HG03457 (cell line): ENCODE measurements around the gene ZNF536.

Experiments
- ATAC-seq: cut with Tn5 transposase; IDR thresholded peaks from one replicate; pipeline ENCODE4 v1.9.1; 2021; ENCODE audit warnings: moderate number of reproducible peaks; ENCODE audit not compliant: unreplicated experiment

ZNF536 gene

DNA sequence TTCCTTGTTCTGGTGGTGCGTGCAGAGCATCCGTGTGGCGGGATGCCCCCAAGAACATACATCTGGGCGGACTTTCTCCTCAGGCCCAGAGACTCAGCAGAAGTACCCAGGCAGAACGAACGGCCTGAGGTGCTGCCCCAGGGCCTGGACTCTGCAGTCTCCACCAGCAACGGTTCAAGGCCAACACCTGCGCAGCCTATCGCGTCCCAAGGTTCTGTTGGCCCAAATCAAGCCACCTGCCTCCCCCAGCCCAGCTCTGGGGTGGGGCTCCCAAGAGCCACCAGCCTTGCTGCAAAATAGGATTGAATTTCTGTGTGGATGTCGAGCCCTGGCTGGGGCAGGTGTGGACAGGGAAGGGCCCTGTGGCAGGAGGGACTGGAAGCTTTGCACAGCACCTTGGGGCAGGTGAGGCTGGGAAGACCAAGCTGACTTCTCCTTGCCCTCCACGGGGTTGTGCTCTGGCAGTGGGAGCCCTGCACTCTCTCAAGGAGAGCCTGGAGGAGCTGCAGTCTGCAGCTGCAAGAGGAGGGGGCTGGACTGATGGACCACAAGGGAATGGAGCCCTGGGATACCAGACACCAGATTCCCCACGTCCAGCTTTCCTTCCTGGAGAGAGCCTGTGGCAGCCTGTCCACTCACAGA, 146.9 kb downstream of the ZNF536 start:
- ATAC-seq, result no peak

DNA sequence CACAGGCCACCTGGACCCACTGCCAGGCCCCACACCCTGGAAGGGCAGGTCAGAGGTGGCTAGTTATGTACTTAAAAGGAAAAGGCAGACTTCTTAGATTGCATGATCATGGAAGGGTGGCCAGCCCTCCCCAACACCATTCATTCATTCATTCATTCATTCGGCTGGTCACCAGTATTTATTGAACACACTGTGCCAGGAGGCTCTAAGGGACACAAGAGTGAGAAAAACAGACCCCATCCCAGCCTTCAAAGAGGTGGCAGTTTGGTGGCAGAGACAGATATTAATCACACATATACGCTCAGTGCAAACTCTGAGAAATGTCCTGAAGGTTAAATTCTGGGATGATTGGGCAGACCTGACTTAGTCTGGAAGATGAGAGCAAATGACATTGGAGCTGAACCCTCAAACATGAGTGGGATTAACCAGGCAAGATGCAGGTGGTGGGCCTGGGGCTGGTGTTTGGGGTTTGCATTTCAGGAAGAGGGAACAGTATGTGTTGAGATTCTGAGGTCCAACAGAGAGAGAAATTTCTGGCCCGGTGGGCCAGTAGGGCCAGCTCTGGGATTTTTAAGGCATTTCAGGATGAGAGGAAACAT, 147.5 kb downstream of the ZNF536 start:
- ATAC-seq, result no peak

- ATAC-seq, result no peak
Observed at GRCh38 chr19:30520735-30521479, 148.7 kb downstream of the ZNF536 start.

GRCh38 chr19:30521937-30522336, 149.8 kb downstream of the ZNF536 start:
- no peak for ATAC-seq

DNA sequence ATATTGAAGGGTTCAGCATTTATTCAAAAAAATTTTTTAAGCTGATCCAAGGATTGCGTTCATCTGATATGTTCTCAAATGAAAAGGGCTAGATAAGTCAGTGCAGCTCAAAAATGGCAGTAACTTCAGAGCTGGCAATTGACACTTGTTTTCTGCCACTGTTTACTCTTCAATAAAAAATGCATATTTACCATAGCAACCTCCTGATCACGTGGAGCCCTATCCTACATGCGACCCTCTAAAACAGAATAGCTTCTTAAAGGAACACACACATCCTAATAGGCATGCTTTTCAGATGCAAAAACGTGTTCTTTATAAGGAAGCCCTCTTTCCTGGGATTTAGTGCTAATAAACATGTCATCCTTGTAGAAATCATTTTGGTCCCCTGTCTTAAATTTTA, 150.2 kb downstream of the ZNF536 start:
- no peak for ATAC-seq

GRCh38 chr19:30523791-30524190, 151.6 kb downstream of the ZNF536 start:
- ATAC-seq, result no peak

DNA sequence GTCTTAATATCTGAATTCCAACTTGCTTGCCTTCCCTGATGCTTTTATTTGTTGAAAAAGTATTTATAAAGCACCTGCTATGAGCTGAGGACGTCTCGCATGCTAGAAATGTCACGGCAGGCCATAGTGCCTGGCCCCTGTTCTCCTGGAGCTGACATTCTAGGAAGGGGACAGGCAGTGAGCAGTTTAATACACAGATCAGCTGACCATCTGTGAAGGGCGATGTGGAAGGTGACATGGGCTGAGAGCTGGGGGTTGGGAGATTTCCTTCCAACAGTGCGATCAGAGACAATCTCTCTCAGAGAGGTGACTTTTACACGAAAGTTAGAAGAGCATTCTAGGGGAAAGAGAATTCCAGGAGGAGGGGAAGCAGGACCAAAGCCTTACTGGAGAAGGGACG, 153.2 kb downstream of the ZNF536 start:
- no peak for ATAC-seq

- no peak for ATAC-seq
Observed at GRCh38 chr19:30528919-30529318, 156.7 kb downstream of the ZNF536 start.

DNA sequence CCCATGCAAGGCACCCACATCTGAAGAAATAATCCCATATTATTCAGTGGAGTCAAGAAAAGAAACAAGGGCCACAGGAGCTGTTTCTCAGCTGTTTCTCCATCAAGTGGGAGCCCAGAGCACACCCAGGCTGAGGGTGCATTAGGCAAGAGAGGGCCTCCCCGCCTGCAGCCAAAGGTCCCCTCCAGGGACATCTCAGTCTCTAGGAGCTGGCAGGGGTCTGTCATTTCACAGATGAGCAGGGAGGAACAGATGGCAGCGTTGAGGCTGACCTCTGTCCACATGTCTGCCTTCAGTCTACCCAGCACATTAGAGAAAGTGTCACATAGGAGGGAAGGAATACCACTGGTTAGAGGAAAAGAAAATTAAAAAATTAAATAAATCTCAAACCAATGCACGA, 157.7 kb downstream of the ZNF536 start:
- no peak for ATAC-seq

GRCh38 chr19:30530751-30531150, 158.6 kb downstream of the ZNF536 start:
- ATAC-seq, result no peak

GRCh38 chr19:30535011-30535410, 162.8 kb downstream of the ZNF536 start:
- ATAC-seq, result no peak

- ATAC-seq, result no peak
Observed at GRCh38 chr19:30536975-30537374, 164.8 kb downstream of the ZNF536 start.

DNA sequence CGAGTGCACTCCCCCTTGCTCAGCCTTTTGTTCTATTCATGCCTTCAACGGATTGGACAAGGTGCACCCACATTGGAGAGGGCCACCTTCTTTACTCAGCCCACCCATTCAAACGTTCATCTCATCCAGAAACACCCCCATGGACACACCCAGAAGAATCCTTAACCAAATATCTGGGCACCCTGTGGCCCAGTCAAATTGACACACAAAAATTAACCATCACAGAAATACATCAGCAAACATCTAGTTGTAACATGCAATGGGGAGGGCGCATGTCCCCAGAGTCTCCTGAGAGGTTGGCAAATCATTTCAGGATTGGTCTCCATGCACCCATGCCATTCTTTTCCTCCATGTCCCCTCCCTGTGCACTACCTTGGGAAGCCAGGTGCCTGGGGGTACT, 167.1 kb downstream of the ZNF536 start:
- ATAC-seq, result no peak

DNA sequence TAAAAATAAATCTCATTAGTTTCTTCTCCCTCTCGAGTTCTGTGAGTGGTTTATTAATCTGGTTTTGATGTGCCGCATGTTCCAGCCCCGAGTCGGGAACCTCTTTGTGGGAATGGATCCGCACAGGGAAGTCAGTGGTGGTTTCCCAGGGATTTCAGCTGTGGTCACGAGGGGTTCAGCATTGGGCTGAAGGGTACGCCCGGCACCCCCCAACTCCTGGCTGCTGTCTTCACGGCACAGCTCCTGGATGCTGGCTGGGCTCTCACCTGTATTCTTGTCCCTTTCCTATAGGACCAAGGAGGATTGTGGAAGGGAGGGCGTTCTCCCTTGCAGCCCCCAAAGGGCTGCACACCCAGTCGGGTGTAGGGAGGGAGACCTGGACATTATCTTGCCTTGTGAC, 167.8 kb downstream of the ZNF536 start:
- no peak for ATAC-seq

DNA sequence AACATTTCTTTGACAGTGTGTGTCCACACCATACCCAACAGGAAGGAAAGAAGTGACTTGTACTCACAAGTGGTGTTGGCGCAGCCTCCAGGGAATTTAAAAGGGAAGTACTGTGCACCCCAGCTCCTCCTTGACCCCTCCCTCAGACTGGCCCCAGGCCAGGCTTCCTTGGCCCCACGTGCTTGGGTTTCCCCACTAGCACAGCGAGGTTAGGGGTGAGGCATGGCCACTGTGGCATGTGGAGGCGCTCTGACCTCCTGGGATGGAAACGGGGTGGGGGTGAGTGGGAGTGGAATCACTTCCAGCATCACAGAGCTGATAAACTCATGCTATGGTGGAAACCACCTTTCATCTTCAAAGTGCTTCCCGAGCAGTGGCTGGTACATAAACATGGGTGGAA, 168.6 kb downstream of the ZNF536 start:
- no peak for ATAC-seq

DNA sequence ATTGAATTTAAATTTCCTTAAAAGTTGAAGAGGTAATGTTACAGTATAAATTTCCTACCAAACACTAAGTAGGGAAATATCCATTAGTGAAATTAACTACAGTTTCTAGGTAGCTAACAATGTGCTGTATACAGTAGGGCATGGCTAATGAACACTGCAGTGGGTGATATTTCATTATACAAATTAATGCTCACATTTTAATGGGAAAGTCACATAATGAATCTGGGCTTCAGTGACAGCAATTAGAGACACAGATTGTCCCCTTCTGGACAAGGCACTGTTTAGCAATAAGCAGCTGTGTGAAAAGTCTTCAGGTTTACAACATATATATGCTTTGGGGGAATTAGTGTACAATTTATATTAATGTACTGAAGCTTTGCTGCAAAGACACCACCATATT, 169.4 kb downstream of the ZNF536 start:
- no peak for ATAC-seq

DNA sequence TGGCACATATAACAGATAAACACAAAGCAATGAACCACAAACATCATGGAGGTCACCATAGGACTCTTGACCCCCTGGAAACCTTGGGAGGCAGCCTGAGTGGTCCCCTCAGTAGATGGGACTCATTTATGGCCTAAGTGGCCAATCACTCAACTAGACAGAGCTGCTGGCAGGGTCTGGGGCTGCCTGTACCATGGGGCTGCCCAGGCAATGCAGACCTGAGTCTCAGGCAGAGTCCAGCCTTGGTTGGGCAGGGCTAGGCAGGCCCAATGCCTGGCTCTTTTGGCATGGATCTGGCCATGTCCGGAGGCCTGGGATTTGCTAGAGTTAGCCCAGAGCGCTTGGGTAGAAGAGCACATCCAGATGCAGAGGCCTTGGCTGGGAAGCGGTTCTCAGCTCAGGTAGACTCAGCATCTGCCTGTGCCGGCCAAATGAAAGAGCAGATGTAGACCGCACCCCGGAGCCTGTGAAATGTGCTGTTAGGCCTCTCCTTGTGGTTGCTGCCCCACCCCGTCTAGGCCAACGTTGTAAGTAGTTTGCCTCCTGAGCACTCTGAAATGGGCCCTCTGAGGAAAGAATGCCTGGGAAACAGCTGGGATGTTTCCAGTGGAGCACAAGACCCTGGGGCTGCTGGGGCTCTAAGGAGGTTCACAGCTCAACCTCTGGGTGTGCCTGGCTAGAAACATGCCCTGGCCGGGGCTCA, 171.2 kb downstream of the ZNF536 start:
- ATAC-seq, result no peak

DNA sequence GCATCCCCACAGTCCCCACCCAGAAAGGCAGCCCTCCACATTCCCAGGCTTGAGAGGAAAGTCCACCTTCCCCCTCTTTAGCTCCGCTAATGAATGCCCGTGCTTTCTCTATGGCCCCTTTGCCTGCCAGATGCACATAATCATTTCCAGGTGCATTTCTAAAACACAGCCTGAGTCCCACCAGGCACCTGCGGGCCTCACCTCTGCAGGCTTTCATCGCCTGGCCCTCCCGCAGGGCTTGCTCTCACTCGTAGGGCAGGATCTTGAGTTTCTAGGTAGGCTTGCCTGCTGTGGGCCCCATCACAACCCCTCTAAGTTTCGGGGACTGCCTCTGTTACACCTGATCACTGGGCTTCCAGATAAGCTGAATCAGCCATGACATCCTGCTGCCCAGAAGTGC, 173.6 kb downstream of the ZNF536 start:
- no peak for ATAC-seq

GRCh38 chr19:30546332-30546731, 174.1 kb downstream of the ZNF536 start:
- ATAC-seq, result no peak

DNA sequence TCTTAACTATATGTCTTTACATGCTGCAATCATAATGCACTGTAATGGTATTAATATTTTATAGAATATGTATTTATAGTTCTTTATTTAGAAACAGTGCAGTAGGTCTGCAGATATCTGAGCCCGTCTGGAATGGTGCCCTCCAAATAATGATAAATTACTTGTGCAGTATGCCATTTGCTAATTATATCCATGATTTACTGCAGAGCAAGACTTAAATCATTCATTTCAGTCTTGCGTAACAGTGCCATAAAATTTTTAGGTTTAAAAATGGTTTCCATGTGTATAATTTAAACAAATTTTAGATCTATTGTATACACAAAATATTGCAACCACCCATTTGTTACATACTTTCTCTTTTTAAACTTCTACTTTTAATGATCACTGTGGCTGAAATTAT, 175.1 kb downstream of the ZNF536 start:
- no peak for ATAC-seq

- no peak for ATAC-seq
Observed at GRCh38 chr19:30549151-30549550, 177.0 kb downstream of the ZNF536 start.

DNA sequence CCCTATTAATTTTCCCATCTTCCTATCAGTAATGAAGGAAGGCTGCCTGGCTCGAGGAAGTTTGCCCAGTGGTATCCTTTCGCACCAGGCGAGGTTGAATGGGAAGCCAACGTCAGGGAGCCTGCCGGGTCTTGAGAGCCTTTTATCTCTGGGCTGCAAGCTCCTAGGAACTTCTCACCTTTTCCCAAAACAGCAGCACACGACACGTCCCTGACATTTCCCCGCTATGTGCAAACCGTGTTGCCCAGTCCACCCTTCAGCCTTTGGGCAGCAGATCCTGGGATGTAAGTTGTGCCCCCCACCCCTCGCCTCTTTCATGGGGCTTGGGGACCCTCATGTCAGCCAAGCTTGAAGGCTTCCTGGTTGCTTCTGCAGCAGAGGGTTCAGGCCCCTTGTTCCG, 179.1 kb downstream of the ZNF536 start:
- ATAC-seq, result no peak
